H1 (cell line): ENCODE measurements around the gene ZNF211. TPM values are rescaled to one million over a fixed set of nuclear protein-coding genes. Genes with fewer than 3 reads are reported as not detected.

Experiments used
- CTCF ChIA-PET: fragments of 300-600 bp; sonication (Branson Sonifier 250); formaldehyde crosslinking; loops from one replicate; lab custom pipeline; 2021; ENCODE audit not compliant: partially characterized antibody; lab: Charles Lee
- POLR2A ChIA-PET: fragments of 300-600 bp; sonication (Branson Sonifier 250); formaldehyde crosslinking; loops from one replicate; lab custom pipeline; 2021; ENCODE audit warnings: inconsistent platforms; ENCODE audit not compliant: partially characterized antibody; lab: Charles Lee
- DNase-seq, 2 experiments: peaks; one replicate each; pipeline versions ENCODE4 v3.0.0 to v3.0.0-alpha.2; 2010 to 2022; ENCODE audit warnings: low spot score in 2 of 2, low read depth in 1 of 2, mixed read lengths in 1 of 2
- FAIRE-seq: peaks from 2 replicates; lab custom pipeline; 2011; peaks lifted over from hg19 to GRCh38; lab: Jason Lieb, UNC
- H2AFZ ChIP-seq: 2 replicates; pipeline ENCODE4 v1.8.1; 2012; ENCODE audit warnings: low read length, inconsistent platforms
- H2AK5ac ChIP-seq: 2 replicates; pipeline ENCODE4 v1.6.1; 2013; ENCODE audit warnings: low read depth, low read length
- H2BK120ac ChIP-seq: replicated peaks from 2 replicates; pipeline ENCODE3; 2013; ENCODE audit warnings: low read depth, low read length, inconsistent platforms
- H2BK12ac ChIP-seq: 2 replicates; pipeline ENCODE4 v1.6.1; 2013; ENCODE audit warnings: low read depth, low read length
- H2BK15ac ChIP-seq: 2 replicates; pipeline ENCODE4 v1.6.1; 2013; ENCODE audit warnings: low read length
- H2BK20ac ChIP-seq: 2 replicates; pipeline ENCODE4 v1.6.1; 2013; ENCODE audit warnings: low read length
- H2BK5ac ChIP-seq: 2 replicates; pipeline ENCODE4 v1.6.1; 2013; ENCODE audit warnings: low read depth, low read length
- H3K14ac ChIP-seq: 2 replicates; pipeline ENCODE4 v1.6.1; 2013; ENCODE audit warnings: inconsistent platforms; ENCODE audit not compliant: insufficient read length
- H3K18ac ChIP-seq: 2 replicates; pipeline ENCODE4 v1.6.1; 2013; ENCODE audit warnings: low read length; ENCODE audit errors: extremely low read depth
- H3K23ac ChIP-seq: 2 replicates; pipeline ENCODE4 v1.6.1; 2013; ENCODE audit warnings: inconsistent platforms; ENCODE audit not compliant: insufficient read length
- H3K23me2 ChIP-seq: 2 replicates; pipeline ENCODE4 v1.6.1; 2013; ENCODE audit warnings: low read depth, low read length
- H3K27ac ChIP-seq: 2 replicates; pipeline ENCODE4 v1.6.1; 2011; ENCODE audit warnings: low read depth, low read length, inconsistent platforms
- H3K27me3 ChIP-seq, 4 experiments: replicated peaks in 1 of 4; 1 replicate in 1 of 4; 2 replicates in 3 of 4; pipeline versions ENCODE4 v1.6.1 to v1.8.1; 2011 to 2013; ENCODE audit warnings: low read length in 3 of 4, mild to moderate bottlenecking in 3 of 4, inconsistent platforms in 2 of 4, mixed read lengths in 2 of 4, moderate library complexity in 1 of 4; ENCODE audit not compliant: control insufficient read depth in 3 of 4, insufficient read depth in 3 of 4; ENCODE audit errors: extremely low read depth in 1 of 4
- H3K36me3 ChIP-seq, 4 experiments: 2 replicates each; pipeline versions ENCODE4 v1.6.1 to v1.8.1; 2011 to 2013; ENCODE audit warnings: mild to moderate bottlenecking in 4 of 4, low read length in 3 of 4, moderate library complexity in 2 of 4, control low read depth in 1 of 4, inconsistent platforms in 1 of 4; ENCODE audit not compliant: insufficient read depth in 4 of 4, control insufficient read depth in 2 of 4
- H3K4ac ChIP-seq: replicated peaks from 2 replicates; pipeline ENCODE3; 2013; ENCODE audit warnings: low read length, low read depth, mixed read lengths, inconsistent platforms; ENCODE audit not compliant: insufficient read length
- H3K4me1 ChIP-seq, 4 experiments: replicated peaks in 1 of 4; 1 replicate in 1 of 4; 2 replicates in 3 of 4; pipeline versions ENCODE4 v1.6.1 to v1.8.1; 2011 to 2013; ENCODE audit warnings: low read length in 3 of 4, inconsistent platforms in 2 of 4, mixed read lengths in 1 of 4; ENCODE audit not compliant: insufficient read depth in 4 of 4, control insufficient read depth in 3 of 4
- H3K4me2 ChIP-seq, 2 experiments: 2 replicates each; pipeline versions ENCODE4 v1.6.1 to v1.8.1; 2011 to 2013; ENCODE audit warnings: low read depth in 2 of 2, low read length in 2 of 2, control low read depth in 1 of 2, inconsistent platforms in 1 of 2, mild to moderate bottlenecking in 1 of 2; ENCODE audit not compliant: insufficient read depth in 1 of 2
- H3K4me3 ChIP-seq, 4 experiments: fragments of 200-600, 300-600 bp in 1 of 4; sonication (generic), shearing (Covaris generic), sonication (Bioruptor Twin) in 1 of 4; 2 replicates each; pipeline versions ENCODE4 v1.5.1 to v1.8.1; 2011 to 2016; ENCODE audit warnings: low read length in 4 of 4, low read depth in 3 of 4, control low read depth in 2 of 4, inconsistent platforms in 2 of 4, mild to moderate bottlenecking in 2 of 4, mixed read lengths in 1 of 4, moderate library complexity in 1 of 4; ENCODE audit not compliant: insufficient read depth in 2 of 4; ENCODE audit errors: extremely low read depth in 1 of 4
- H3K56ac ChIP-seq: replicated peaks from 2 replicates; pipeline ENCODE3; 2013; ENCODE audit warnings: low read depth, mild to moderate bottlenecking, mixed read lengths, low read length, inconsistent platforms; ENCODE audit not compliant: insufficient read length
- H3K79me1 ChIP-seq: 2 replicates; pipeline ENCODE4 v1.6.1; 2013; ENCODE audit warnings: low read depth, low read length, control low read depth
- H3K79me2 ChIP-seq, 2 experiments: 2 replicates each; pipeline versions ENCODE4 v1.6.1 to v1.8.1; 2012 to 2013; ENCODE audit warnings: low read length in 2 of 2, mild to moderate bottlenecking in 2 of 2, inconsistent platforms in 1 of 2; ENCODE audit not compliant: insufficient read depth in 2 of 2, control insufficient read depth in 1 of 2
- H3K9ac ChIP-seq, 4 experiments: replicated peaks in 1 of 4; 1 replicate in 1 of 4; 2 replicates in 3 of 4; pipeline versions ENCODE4 v1.6.1 to v1.8.1; 2011 to 2013; ENCODE audit warnings: low read depth in 3 of 4, low read length in 3 of 4, control low read depth in 2 of 4, mild to moderate bottlenecking in 2 of 4, moderate library complexity in 2 of 4, inconsistent platforms in 1 of 4; ENCODE audit errors: extremely low read depth in 1 of 4
- H3K9me3 ChIP-seq, 2 experiments: 2 replicates each; pipeline versions ENCODE4 v1.6.1 to v1.8.1; 2012 to 2013; ENCODE audit warnings: mild to moderate bottlenecking in 2 of 2, moderate library complexity in 2 of 2, control low read depth in 1 of 2, inconsistent platforms in 1 of 2, low read depth in 1 of 2, low read length in 1 of 2, mixed read lengths in 1 of 2; ENCODE audit not compliant: insufficient read depth in 2 of 2
- H4K20me1 ChIP-seq, 2 experiments: replicated peaks in 1 of 2; 2 replicates each; pipeline versions ENCODE3 to v1.8.1; 2011 to 2013; ENCODE audit warnings: inconsistent platforms in 2 of 2, low read length in 2 of 2, mild to moderate bottlenecking in 1 of 2; ENCODE audit not compliant: insufficient read depth in 2 of 2, control insufficient read depth in 1 of 2
- H4K5ac ChIP-seq: 2 replicates; pipeline ENCODE4 v1.6.1; 2013; ENCODE audit warnings: low read length, low read depth, mixed read lengths, inconsistent platforms; ENCODE audit not compliant: insufficient read length
- H4K8ac ChIP-seq: 2 replicates; pipeline ENCODE4 v1.8.0; 2013; ENCODE audit warnings: mild to moderate bottlenecking, moderate library complexity, low read length, inconsistent platforms; ENCODE audit not compliant: insufficient read depth; ENCODE audit errors: extremely low read depth
- H4K91ac ChIP-seq: replicated peaks from 2 replicates; pipeline ENCODE3; 2013; ENCODE audit warnings: low read length, mixed read lengths, inconsistent platforms; ENCODE audit not compliant: insufficient read length
- ATF2 ChIP-seq: IDR thresholded peaks from 2 replicates; pipeline ENCODE4 v1.6.1; 2012; ENCODE audit warnings: low read length, inconsistent platforms
- HDAC2 ChIP-seq, 2 experiments: fragments of 300-600 bp in 1 of 2; sonication (generic) in 1 of 2; IDR thresholded peaks; 2 replicates each; pipeline ENCODE4 v1.6.1; 2011 to 2012; ENCODE audit warnings: low read depth in 2 of 2, low read length in 2 of 2, mild to moderate bottlenecking in 2 of 2, moderate library complexity in 2 of 2, borderline replicate concordance in 1 of 2, inconsistent platforms in 1 of 2
- KDM4A ChIP-seq: IDR thresholded peaks from one replicate; pipeline ENCODE4 v1.7.1; 2012; ENCODE audit warnings: low read depth, mild to moderate bottlenecking, moderate library complexity, low read length, inconsistent platforms; ENCODE audit not compliant: severe bottlenecking
- NRF1 ChIP-seq: IDR thresholded peaks from 2 replicates; pipeline ENCODE4 v1.6.1; 2011; ENCODE audit warnings: mild to moderate bottlenecking, low read depth, low read length, improper control_type of control experiment
- POU5F1 ChIP-seq: IDR thresholded peaks from 2 replicates; pipeline ENCODE4 v1.6.1; 2011; ENCODE audit warnings: low read depth, mild to moderate bottlenecking, low read length, moderate library complexity
- RAD21 ChIP-seq, 2 experiments: IDR thresholded peaks in 1 of 2; conservative IDR thresholded peaks in 1 of 2; 2 replicates each; pipeline ENCODE4 v1.6.1; 2011; ENCODE audit warnings: low read depth in 2 of 2, low read length in 2 of 2, improper control_type of control experiment in 1 of 2, inconsistent platforms in 1 of 2, mild to moderate bottlenecking in 1 of 2, moderate library complexity in 1 of 2
- RBBP5 ChIP-seq: IDR thresholded peaks from 2 replicates; pipeline ENCODE4 v1.7.1; 2012; ENCODE audit warnings: low read depth, mild to moderate bottlenecking, inconsistent platforms, low read length, moderate library complexity, borderline replicate concordance
- SAP30 ChIP-seq: fragments of 300-600 bp; sonication (generic); IDR thresholded peaks from 2 replicates; pipeline ENCODE4 v1.7.1; 2012; ENCODE audit warnings: low read length, moderate library complexity, mild to moderate bottlenecking, inconsistent platforms; ENCODE audit not compliant: insufficient read depth, insufficient replicate concordance
- SIX5 ChIP-seq: IDR thresholded peaks from 2 replicates; pipeline ENCODE4 v1.6.1; 2011; ENCODE audit warnings: mild to moderate bottlenecking, low read depth, low read length
- TAF1 ChIP-seq: IDR thresholded peaks from 2 replicates; pipeline ENCODE4 v1.6.1; 2011; ENCODE audit warnings: mild to moderate bottlenecking, low read depth, low read length
- TAF7 ChIP-seq: optimal IDR thresholded peaks from 2 replicates; pipeline ENCODE3; 2011; ENCODE audit warnings: low read depth, mild to moderate bottlenecking, inconsistent platforms, low read length, moderate library complexity, borderline replicate concordance
- YY1 ChIP-seq: IDR thresholded peaks from 2 replicates; pipeline ENCODE4 v1.6.1; 2011; ENCODE audit warnings: low read depth, mild to moderate bottlenecking, low read length
- WGBS, 2 experiments: shearing (Covaris generic) in 1 of 2; methylation state at CpG; one replicate each; pipeline versions ENCODE4 v1.1.6 to v1.1.7; 2013 to 2015; ENCODE audit warnings: low lambda C conversion rate in 2 of 2, mixed read lengths in 2 of 2, inconsistent platforms in 1 of 2, low coverage in 1 of 2, missing lambda C conversion rate in 1 of 2; ENCODE audit not compliant: insufficient replicate concordance in 2 of 2, insufficient coverage in 1 of 2, insufficient read length in 1 of 2; ENCODE audit errors: extremely low coverage in 1 of 2, missing lambda C conversion rate in 1 of 2; 5-methylcytosine and 5-hydroxymethylcytosine counted together
- polyA plus RNA-seq, 7 experiments: library from polyadenylated mRNA; depleted of rRNA in 3 of 7; stranded (reverse) in 5 of 7; unstranded in 2 of 7; fragments of >200 nt in 5 of 7; fragments of 200-250 nt in 2 of 7; gene quantifications; 1 replicate in 5 of 7; 2 replicates in 1 of 7; 4 replicates in 1 of 7; pipeline versions ENCODE4 v1.2.1 to v1.2.3, GENCODE V29; 2011 to 2013; ENCODE audit warnings: missing spikeins in 2 of 7, mixed read lengths in 2 of 7
- total RNA-seq: library from RNA; stranded (reverse); fragmentation: NEBNext Ultra II Directional; extraction: Animal tissue kit (Norgen Biotek cat#: 25700); gene quantifications from 2 replicates; pipeline ENCODE4 v1.2.1, GENCODE V29; 2021

ZNF211 gene
- total and polyA plus RNA-seq, 2 of the 8 experiments (the other 6 are each of a cell fraction or from before 2014, with no cell fraction given) = 7.5 to 15.7 TPM

GRCh38 chr19:57587529-57587928 is 45.4 kb upstream of the ZNF211 start:
- POLR2A ChIA-PET = no interaction called here
- TF ChIP-seq TAF7 (no peak), ATF2 (no peak), SAP30 (no peak), SIX5 (no peak), TAF1 (no peak), YY1 (no peak), RBBP5 (no peak), POU5F1 (no peak), NRF1 (no peak), RAD21 (IDR thresholded peaks at IDR 0.05 in 1 of 2, conservative IDR thresholded peaks at IDR 0.05 in 1 of 2; ENCODE audit: low read depth in 2 of 2, low read length in 2 of 2) (no peak), KDM4A (no peak), HDAC2 (IDR thresholded peaks at IDR 0.05; ENCODE audit: borderline replicate concordance in 1 of 2, low read depth in 2 of 2, low read length in 2 of 2) (no peak)

More at GRCh38 chr19:57587529-57587928, 45.4 kb upstream of the ZNF211 start:
- Histone ChIP-seq H2BK15ac (no peak overlapping the region), H3K14ac (no peak overlapping the region), H3K23me2 (peaks cover 12% of the 10 kb centered on the region; the same call in 1 of the 2 replicates), H2BK120ac (no peak overlapping the region), H4K8ac (no peak overlapping the region), H3K36me3 (peaks cover 31 to 68% (median 56%) of the 10 kb centered on the region in 4 experiments), H3K9ac (no peak overlapping the region), H3K4me1 (peaks cover 4 to 13% (median 8%) of the 10 kb centered on the region in 4 experiments; a peak in 6 of 7 replicates), H3K4me3 (no peak overlapping the region), H3K27ac (no peak overlapping the region), H3K9me3 (peaks cover 54 to 56% of the 10 kb centered on the region in 2 experiments), H3K4ac (no peak overlapping the region), H3K79me1 (peaks cover 19% of the 10 kb centered on the region), H3K27me3 (peaks cover 0 to 5% (median 2%) of the 10 kb centered on the region in 4 experiments; a peak in 2 of 7 replicates), H4K5ac (no peak overlapping the region), H3K18ac (no peak overlapping the region), H2AK5ac (no peak overlapping the region), H3K23ac (no peak overlapping the region), H3K4me2 (no peak overlapping the region), H2AFZ (no peak overlapping the region), H3K56ac (no peak overlapping the region), H4K91ac (no peak overlapping the region), H4K20me1 (no peaks in the 10 kb centered on the region), H2BK5ac (no peak overlapping the region), H2BK20ac (no peak overlapping the region), H3K79me2 (peaks cover 11 to 40% of the 10 kb centered on the region in 2 experiments), H2BK12ac (no peak overlapping the region)
- WGBS, 2 experiments = 89% methylated on average over 1 of the region's 1 CpG; no CpG with 5 or more reads in 1 of the 2 experiments
- CTCF ChIA-PET = no interaction called here
- DNase-seq (no peak), FAIRE-seq (no peak)
